NOMO-1 treated with DMSO at 0.1 percent for 48 hours (cell line): ENCODE measurements around the gene LAPTM5.
A peak's percentile ranks its signal among the peaks of the same experiment; 100 is the strongest.

Experiments used
- DNase-seq: peaks from one replicate; lab custom pipeline; 2025; ENCODE audit not compliant: unreplicated experiment; lab: John Stamatoyannopoulos, UW

The LAPTM5 gene

DNA sequence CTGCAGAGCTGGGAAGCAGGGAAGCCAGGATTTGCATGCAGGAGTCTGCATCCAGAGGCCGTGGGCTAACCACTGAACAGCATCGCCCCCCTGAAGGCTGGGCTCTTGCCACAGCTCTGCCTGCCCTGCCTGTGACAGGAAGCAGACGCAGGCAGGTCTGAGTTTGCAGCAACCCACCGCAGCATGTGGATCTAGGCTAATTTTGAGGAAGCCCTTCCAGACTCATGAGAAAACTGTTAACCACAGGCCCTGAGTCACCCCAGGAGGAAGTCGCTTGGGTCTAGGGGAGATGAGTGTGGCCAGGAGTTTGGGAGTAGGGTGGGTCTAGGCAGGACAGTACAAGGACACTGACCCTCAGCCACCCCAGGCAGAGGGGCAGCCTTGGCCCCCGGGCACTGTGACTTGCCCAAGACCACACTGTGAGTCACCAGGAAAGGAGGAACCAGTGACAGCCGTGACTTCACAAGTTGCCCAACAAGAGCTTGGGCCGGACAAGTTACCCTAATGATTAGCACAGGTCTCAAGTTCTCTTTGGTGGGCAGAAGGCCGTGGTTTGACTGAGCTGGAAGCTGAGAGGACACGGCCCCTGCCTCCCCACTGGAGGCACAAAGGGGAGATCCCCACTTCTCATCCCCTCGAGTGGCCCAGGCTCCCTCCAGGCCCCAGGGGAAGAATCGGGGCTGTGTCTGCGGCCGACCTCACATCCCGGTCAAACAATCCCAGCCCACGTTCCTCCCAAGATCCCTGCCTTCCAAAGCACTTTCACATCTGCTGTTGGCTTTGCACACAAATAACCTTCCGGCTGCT, 826 bp downstream of the LAPTM5 start:
- peak; percentile 100 for DNase-seq

DNA sequence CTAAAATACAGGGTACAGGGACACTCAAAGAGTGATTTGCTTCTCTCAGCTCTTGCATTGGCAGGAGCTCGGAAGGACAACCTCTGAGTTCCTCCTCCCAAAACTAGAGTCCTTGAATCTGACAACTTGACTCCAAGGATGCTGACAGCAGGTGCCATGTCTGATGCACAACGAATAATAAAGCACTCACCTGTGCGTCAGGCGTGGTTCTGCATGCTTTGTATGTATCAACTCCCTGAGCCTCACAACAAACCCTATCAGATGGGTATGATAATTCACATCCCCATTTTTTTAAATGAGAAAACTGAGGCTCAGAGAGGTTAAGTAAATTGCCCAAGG, 1.4 kb downstream of the LAPTM5 start:
- DNase-seq: no peak

DNA sequence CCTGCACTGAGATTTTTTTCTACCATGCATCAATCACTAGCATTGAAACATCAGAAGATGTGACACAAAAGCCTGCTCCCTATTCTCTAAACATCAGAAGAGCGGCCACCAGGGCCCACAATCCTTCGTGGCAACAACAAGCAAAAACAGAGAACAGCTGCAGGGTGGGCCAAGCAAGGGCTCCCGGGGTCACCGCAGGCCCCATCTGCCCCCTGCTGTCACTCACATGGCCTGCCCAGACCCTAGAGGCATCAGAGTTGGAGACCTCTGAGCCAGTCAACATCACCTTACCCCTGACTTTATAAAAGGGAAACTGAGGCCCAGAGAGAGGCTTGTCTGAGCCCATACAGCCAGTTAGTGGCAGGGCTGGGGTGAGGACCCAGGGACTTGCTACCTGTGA, 1.8 kb downstream of the LAPTM5 start:
- DNase-seq: no peak

- DNase-seq: no peak
Observed at GRCh38 chr1:30755334-30755733, 2.2 kb downstream of the LAPTM5 start.

GRCh38 chr1:30754684-30755171, 2.8 kb downstream of the LAPTM5 start:
- peak; percentile 35 for DNase-seq

- peak; percentile 78 for DNase-seq
Observed at GRCh38 chr1:30753660-30754123, 3.9 kb downstream of the LAPTM5 start.

- DNase-seq: no peak
Observed at GRCh38 chr1:30753118-30753517, 4.5 kb downstream of the LAPTM5 start.

GRCh38 chr1:30752651-30752908, 5.0 kb downstream of the LAPTM5 start:
- no peak for DNase-seq

DNA sequence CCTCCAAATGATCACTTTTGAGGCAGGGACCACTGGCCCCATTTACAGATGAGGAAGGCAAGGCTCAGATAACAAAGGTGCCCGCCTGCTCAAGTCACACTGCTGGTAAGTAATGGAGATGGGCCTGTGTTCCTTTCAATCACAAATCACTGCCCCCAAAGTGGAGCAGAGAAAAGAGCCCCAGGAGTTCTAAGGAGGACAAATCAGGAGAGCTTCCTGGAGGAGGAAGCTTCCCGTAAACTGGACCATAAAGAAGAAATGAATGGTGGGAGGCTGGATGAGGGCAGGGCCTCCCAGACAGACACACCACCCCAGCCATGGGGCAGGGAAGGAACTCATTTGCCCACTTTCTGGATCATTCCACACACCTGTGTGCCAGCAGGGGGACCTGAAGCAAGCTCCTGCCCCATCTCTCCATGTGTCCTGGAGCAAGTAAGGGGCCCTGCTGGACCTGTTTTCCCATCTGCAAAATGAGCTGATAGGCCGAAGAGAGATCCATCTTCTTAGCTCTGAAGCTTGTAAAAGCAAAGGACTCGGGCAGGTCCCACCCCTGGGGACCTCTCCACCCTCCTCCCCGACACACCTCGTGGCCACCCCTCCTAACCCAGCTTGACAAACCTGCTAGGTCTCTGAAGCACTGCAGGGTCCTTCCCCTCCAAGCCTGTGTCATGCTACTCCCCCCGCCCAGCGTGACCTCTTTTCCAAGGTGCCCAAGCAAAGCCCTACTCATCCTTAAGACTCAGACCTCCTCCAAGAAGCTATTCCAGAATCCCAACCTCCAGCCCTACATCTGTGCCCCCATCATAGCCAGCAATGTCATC, 5.5 kb downstream of the LAPTM5 start:
- no peak for DNase-seq

DNA sequence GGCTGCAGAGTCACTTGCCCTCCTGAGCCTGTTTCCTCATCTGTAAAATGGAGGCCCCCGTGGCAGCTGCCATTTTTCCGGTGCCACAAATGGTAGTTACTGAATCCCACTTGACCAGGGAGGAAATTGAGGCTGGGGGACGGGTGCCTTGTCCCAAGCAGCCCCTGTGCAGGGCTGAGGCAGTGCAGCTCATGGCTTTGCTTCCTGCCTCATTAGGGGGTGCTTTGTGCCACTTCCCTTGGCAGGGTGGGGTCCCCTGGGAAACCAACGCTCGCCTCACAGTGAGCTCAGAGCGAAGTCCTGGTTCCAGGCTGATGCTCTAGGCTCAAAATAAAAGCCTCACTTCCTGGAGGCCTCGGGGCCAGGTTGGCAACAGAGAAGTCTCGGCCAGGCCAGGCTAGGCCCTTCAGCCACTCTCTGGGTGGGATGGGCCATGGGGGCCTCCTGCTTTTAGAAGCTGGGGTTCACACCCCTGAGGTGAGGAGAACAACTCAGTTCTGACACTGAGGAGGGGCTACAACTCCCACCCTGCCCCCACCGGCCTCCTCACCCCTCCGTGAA, 6.8 kb downstream of the LAPTM5 start:
- DNase-seq: no peak

DNA sequence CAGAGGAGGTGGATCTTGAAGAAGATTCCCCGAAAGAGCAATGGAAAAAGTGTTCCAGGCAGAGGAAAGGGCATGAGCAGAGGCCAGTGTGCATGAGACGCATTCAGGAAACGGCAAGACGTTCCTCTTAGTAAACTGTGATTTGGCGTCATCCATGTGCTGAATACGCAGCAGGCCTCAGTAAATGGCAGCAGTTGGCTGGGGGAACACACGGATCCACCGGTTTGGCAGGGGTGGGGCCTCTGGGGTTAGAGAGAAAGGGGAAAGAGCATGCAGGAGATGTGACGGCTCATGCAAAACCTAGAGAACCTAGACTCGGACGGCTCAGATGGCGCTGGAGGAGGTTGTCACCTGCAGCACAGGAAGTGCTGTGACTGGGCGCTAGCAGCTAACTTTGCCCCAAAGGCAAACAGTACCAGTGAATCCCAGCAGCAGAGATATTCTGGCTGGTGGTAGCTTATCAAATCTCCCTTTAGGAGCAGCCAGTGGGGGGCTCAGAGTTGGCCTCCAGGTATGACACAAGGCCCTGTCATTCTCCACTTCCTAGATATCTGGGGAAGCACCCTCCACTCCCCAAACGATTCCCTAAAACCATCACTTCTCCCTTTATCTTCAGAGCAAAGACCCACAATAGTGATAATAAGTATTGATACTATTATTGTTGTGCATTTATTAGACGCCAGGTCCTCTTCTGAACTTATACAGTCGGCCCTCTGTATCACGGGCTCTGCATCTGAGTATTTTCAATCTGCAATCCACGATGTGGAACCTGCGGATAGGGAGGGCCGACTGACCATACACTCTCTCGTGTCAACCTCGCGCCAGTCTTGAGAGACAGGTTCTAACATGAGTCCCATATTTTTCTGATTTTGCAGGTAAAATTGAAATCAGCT, 7.6 kb downstream of the LAPTM5 start:
- peak; percentile 19 for DNase-seq

DNA sequence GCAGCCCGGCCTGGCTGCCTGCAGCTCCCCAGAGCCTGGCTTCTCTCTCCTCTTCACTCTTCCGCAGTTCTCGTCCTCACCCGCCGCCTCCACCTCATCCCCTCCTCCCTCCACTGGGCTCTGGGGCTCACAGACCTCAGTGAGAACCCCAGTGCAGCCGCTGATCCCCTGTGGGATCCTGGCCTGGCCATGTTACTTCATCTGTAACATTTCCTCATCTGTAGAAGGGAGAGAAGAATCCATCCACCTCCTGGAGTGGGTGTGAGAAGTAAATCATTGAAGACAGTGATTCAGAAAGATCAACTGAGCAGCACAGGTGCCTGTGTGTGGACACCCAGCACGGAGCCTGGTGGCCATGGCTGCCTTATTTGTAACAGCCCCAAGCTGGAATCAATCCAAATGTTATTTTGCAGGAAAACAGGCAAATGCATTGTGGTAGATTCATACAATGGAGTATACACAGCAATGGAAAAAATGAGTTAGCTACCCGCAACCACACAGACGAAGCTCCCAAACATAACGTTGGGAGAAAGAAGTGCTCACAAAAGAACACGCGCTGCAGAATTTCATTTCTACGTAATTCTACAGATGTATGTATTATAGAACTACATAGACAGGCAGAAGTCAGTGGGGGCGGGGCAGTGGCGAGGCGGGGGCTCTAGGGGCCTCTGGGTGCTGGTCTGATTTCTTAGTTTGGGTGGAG, 8.7 kb downstream of the LAPTM5 start:
- DNase-seq: peak; percentile 22

DNA sequence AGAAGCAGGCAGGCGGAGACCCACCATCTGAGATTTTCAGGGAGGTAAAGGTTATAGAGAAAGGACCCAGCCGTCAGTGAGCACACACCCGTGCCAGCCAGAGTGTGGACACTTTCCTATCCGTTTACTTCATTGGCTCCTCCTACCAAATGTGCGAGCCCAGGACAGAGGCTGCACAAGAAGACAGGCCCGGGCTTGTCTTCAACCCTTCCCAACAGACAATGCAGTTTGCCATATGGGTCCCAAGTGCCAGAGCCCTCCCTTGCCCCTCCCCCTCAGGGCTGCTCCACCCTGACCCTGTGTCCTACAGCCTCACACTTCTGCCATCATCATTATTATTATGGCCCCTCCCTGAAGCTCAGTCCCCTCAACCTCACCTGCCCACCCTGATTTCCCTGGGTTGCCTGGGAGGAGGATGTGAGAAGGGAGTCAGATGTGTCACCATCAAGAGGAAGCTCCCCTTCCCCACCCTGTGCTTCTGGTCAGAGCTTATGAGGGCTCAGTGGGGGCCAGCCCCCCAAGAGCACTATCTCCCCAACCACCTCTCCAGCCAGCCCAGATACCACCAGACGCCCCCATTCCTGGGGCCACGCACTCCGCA, 9.4 kb downstream of the LAPTM5 start:
- DNase-seq: peak; percentile 82

GRCh38 chr1:30747033-30748008, 10.3 kb downstream of the LAPTM5 start:
- peak; percentile 59 for DNase-seq

- no peak for DNase-seq
Observed at GRCh38 chr1:30746212-30747032, 11.2 kb downstream of the LAPTM5 start.

DNA sequence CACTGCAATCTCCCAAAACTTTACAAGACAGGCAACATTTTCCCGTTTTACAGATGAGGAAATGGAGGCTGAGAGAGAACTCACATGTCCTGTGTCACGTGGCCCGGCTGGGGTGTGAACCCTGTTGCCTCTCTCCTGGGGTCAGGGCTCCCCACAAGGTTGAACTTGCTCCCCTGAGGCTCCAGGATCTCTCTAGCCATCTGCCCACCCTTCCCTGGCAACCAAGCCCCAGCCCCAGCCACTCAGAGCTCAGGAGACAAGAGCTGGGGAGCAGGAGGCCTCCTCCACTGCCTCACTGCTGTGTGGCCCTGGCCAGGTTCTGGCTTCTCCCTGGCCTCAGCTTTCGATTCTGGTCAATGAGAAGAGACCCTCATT, 11.8 kb downstream of the LAPTM5 start:
- DNase-seq: no peak

DNA sequence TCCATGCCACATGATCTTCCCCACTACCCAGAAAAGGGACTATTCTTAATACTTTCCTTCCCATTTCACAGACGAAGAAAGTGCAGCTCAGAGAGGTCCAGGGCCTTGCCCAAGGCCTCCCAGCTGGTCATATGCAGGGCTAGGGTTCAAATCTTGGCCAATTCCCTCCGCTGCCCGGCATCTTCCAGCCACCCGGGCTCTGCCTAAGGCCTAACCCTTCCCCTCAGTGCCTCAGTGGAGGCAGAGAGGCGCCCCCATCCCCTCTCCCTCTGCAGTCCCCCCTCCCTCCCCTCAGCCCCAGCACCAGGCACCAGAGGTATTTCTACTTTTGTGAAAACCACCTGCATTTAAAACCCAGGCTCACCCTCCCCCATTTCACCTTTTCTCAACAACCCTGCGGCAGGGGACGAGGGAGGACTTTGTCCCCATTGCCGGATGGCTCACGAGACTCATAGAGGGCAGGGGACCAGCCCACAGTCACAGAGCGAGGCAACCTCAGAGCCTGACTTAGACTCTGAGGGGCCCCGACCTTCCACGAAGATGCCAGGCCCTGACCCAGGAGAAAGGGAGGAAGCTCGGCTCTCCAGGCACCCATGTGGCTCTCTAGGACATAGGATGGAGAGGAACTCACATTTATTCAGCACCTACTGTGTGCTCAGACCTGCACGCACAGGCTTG, 12.3 kb downstream of the LAPTM5 start:
- no peak for DNase-seq
